H1 (cell line): Measurements from ENCODE around the gene THOC6. TPM values are rescaled to one million over a fixed set of nuclear protein-coding genes. Genes with fewer than 3 reads are reported as not detected.

Experiments used
- ASH2L ChIP-seq: fragments of 200-600, 300-600 bp; sonication (generic); IDR thresholded peaks from one replicate; pipeline ENCODE4 v1.7.1; 2017; ENCODE audit warnings: low read length
- BCL11A ChIP-seq, 2 experiments: IDR thresholded peaks; one replicate each; pipeline ENCODE4 v1.6.1; 2011; ENCODE audit warnings: low read depth in 2 of 2, low read length in 2 of 2, mild to moderate bottlenecking in 2 of 2
- GTF2F1 ChIP-seq: IDR thresholded peaks from 2 replicates; pipeline ENCODE4 v1.6.1; 2012; ENCODE audit warnings: low read depth, low read length, improper control_type of control experiment, borderline replicate concordance
- NANOG ChIP-seq: IDR thresholded peaks from 2 replicates; pipeline ENCODE4 v1.6.1; 2011; ENCODE audit warnings: low read length, low read depth, mild to moderate bottlenecking, inconsistent platforms; ENCODE audit not compliant: insufficient read depth, poor library complexity, severe bottlenecking
- SAP30 ChIP-seq: fragments of 300-600 bp; sonication (generic); IDR thresholded peaks from 2 replicates; pipeline ENCODE4 v1.7.1; 2012; ENCODE audit warnings: low read length, moderate library complexity, mild to moderate bottlenecking, inconsistent platforms; ENCODE audit not compliant: insufficient read depth, insufficient replicate concordance
- SP4 ChIP-seq: IDR thresholded peaks from 2 replicates; pipeline ENCODE4 v1.6.1; 2012; ENCODE audit warnings: low read length, inconsistent platforms
- SRF ChIP-seq: IDR thresholded peaks from 2 replicates; pipeline ENCODE4 v1.6.1; 2011; ENCODE audit warnings: mild to moderate bottlenecking, low read depth, low read length, moderate library complexity
- TAF1 ChIP-seq: IDR thresholded peaks from 2 replicates; pipeline ENCODE4 v1.6.1; 2011; ENCODE audit warnings: mild to moderate bottlenecking, low read depth, low read length
- polyA plus RNA-seq, 7 experiments: library from polyadenylated mRNA; depleted of rRNA in 3 of 7; stranded (reverse) in 5 of 7; unstranded in 2 of 7; fragments of >200 nt in 5 of 7; fragments of 200-250 nt in 2 of 7; gene quantifications; 1 replicate in 5 of 7; 2 replicates in 1 of 7; 4 replicates in 1 of 7; pipeline versions ENCODE4 v1.2.1 to v1.2.3, GENCODE V29; 2011 to 2013; ENCODE audit warnings: missing spikeins in 2 of 7, mixed read lengths in 2 of 7
- total RNA-seq: library from RNA; stranded (reverse); fragmentation: NEBNext Ultra II Directional; extraction: Animal tissue kit (Norgen Biotek cat#: 25700); gene quantifications from 2 replicates; pipeline ENCODE4 v1.2.1, GENCODE V29; 2021
- TF ChIP-seq, protein P1 (sequence below): IDR thresholded peaks from 2 replicates; pipeline ENCODE4 v1.6.1; 2011; ENCODE audit warnings: low read length, improper control_type of control experiment
- TF ChIP-seq, protein P2 (sequence below): IDR thresholded peaks from 2 replicates; pipeline ENCODE4 v1.6.1; 2012; ENCODE audit warnings: inconsistent platforms

THOC6 gene
- total and polyA plus RNA-seq, 2 of the 8 experiments (the other 6 are each of a cell fraction or from before 2014, with no cell fraction given), result 78.5 to 111 TPM

DNA sequence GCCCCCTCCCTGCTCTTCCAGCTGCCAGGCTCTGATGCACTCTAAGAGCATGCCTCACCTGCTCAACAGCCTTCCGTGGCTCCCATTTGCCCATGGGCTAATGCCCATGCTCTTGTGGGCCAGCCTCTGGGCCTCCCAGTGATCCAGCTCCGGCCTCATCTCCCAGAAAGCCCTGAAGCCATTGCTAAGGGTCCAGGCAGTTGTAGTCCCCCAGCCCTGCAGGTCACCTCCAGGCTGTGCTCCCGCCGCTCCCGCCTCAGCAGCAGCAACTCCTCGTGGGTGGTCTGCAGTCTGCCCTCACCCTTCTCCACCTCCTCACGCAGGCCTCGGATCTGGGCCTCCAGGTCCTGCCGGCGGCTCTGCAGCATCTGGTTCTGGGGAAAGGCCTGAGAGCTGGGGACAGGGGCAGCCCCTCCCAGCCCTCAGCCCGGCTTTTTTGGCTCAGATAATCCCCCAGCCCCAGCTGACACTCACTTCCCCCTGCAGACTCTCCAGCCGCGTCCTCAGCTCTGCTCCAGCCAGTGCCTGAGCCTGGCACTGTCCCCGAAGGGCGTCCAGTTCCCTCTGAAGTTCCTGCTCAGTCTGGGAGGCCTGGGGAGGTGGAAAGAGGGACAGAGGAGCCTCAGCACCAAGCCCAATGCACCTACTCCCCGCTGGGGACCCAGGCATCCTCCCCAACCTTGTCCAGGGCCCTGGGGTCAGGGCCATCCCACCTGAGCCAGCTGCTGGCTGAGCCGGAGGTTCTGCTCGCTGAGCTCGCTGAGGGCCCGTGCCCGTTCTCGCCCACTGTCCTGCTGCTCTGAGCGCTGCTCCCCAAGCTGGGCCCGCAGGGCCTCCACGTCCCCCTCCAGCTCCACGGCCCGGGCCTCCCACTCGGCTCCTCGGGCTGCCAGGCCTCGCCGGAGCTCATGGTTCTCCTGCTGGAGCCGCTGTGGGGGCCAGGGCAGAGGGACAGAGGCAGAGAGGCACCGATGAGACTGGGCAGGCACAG, 6.7 kb downstream of the THOC6 start (continued):
- TF ChIP-seq BCL11A (IDR thresholded peaks at IDR 0.05; ENCODE audit: low read depth in 2 of 2, low read length in 2 of 2), result no peak
- no peak for TF ChIP-seq ASH2L
- TF ChIP-seq, protein P1, sequence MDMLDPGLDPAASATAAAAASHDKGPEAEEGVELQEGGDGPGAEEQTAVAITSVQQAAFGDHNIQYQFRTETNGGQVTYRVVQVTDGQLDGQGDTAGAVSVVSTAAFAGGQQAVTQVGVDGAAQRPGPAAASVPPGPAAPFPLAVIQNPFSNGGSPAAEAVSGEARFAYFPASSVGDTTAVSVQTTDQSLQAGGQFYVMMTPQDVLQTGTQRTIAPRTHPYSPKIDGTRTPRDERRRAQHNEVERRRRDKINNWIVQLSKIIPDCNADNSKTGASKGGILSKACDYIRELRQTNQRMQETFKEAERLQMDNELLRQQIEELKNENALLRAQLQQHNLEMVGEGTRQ, result no peak
- no peak for TF ChIP-seq SAP30
- no peak for TF ChIP-seq SRF
- TF ChIP-seq, protein P2, sequence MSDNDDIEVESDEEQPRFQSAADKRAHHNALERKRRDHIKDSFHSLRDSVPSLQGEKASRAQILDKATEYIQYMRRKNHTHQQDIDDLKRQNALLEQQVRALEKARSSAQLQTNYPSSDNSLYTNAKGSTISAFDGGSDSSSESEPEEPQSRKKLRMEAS, result no peak
- no peak for TF ChIP-seq NANOG
- no peak for TF ChIP-seq GTF2F1
- no peak for TF ChIP-seq SP4
- no peak for TF ChIP-seq TAF1
